Chondrocyte (in vitro differentiated cells): Measurements from ENCODE around the gene NAALADL2. TPM values are rescaled to one million over a fixed set of nuclear protein-coding genes. Genes with fewer than 3 reads are reported as not detected.

ENCODE experiments used
- DNase-seq: peaks from one replicate; pipeline ENCODE4 v3.0.0; 2021; ENCODE audit warnings: mixed read lengths, low spot score
- H3K27ac Mint-ChIP-seq: one replicate; pipeline ENCODE4 v1.8.0; 2021; ENCODE audit warnings: mild to moderate bottlenecking, moderate library complexity, mixed read lengths; ENCODE audit not compliant: unreplicated experiment
- H3K27me3 Mint-ChIP-seq: 2 replicates; pipeline ENCODE4 v1.8.0; 2021; ENCODE audit warnings: low read depth, mixed read lengths
- H3K36me3 Mint-ChIP-seq: 2 replicates; pipeline ENCODE4 v1.8.0; 2021; ENCODE audit warnings: low read depth, mixed read lengths
- H3K4me1 Mint-ChIP-seq: 2 replicates; pipeline ENCODE4 v1.8.0; 2021; ENCODE audit warnings: low read depth, mild to moderate bottlenecking, mixed read lengths
- H3K4me3 Mint-ChIP-seq: one replicate; pipeline ENCODE4 v1.8.0; 2021; ENCODE audit warnings: mild to moderate bottlenecking, moderate library complexity, mixed read lengths; ENCODE audit not compliant: unreplicated experiment
- H3K9me3 Mint-ChIP-seq: 2 replicates; pipeline ENCODE4 v1.8.0; 2021; ENCODE audit warnings: low read depth, mixed read lengths
- CTCF ChIP-seq: fragments of 200-600 bp; sonication (generic); IDR thresholded peaks from 2 replicates; pipeline ENCODE4 v1.5.0; 2021; ENCODE audit warnings: antibody characterized with exemption, mild to moderate bottlenecking, moderate library complexity
- total RNA-seq: library from RNA; stranded (reverse); gene quantifications from 3 replicates; pipeline ENCODE4 v1.2.1, GENCODE V29; 2021

The NAALADL2 gene
- total RNA-seq, 1 donor from 2014 or later, result 8.0 TPM

DNA sequence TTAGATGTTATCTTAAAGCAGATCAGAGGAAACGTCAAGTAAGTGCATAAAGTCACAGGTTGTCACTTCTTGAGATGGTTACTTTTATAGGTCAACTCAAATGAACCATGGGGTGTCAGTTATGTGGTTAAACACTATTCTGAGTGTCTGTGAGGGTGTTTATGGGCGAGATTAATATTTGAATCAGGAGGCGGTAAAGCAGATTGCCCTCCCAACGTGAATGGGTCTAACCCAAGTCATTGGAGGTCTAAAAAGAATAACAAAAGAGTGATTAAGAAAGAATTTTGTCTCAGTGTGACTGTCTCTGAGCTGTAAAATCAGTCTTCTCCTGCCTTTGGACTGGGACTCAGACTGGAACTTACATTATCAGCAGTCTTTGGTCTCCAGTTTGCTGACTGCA, 977.5 kb downstream of the NAALADL2 start:
- Mint-ChIP-seq H3K36me3 (no peaks in the 10 kb centered on the region), H3K4me1 (no peaks in the 10 kb centered on the region), H3K27me3 (no peaks in the 10 kb centered on the region), H3K27ac (no peak overlapping the region), H3K9me3 (no peaks in the 10 kb centered on the region), H3K4me3 (no peak overlapping the region)
- DNase-seq, result no peak
- TF ChIP-seq CTCF, result no peak

DNA sequence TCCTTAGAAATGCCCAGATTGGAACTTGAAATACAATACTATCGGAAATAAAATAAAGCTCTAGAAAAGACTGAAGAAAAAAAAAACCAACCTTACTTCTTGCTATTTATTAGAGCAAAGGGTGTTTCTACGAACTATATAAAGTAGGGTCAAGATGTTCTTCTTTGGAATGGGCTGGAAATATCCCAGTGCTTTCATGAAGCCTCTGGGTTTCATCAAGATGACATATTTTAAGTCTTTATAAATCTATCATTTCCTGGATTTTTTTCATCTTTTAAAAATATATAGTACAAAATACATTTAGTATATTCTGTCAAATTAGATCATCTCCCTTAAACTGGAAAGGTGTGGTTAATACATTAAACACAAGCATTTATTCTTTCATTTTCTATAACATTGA, 978.8 kb downstream of the NAALADL2 start:
- Mint-ChIP-seq H3K4me3 (no peak overlapping the region), H3K9me3 (no peaks in the 10 kb centered on the region), H3K36me3 (no peaks in the 10 kb centered on the region), H3K27ac (no peak overlapping the region), H3K27me3 (no peaks in the 10 kb centered on the region), H3K4me1 (no peaks in the 10 kb centered on the region)
- DNase-seq, result no peak
- TF ChIP-seq CTCF, result no peak

- Mint-ChIP-seq H3K36me3 (no peaks in the 10 kb centered on the region), H3K27me3 (no peaks in the 10 kb centered on the region), H3K4me3 (no peak overlapping the region), H3K9me3 (no peaks in the 10 kb centered on the region), H3K27ac (no peak overlapping the region), H3K4me1 (no peaks in the 10 kb centered on the region)
- no peak for TF ChIP-seq CTCF
- no peak for DNase-seq
Measured at GRCh38 chr3:175839366-175840005, 980.4 kb downstream of the NAALADL2 start.

DNA sequence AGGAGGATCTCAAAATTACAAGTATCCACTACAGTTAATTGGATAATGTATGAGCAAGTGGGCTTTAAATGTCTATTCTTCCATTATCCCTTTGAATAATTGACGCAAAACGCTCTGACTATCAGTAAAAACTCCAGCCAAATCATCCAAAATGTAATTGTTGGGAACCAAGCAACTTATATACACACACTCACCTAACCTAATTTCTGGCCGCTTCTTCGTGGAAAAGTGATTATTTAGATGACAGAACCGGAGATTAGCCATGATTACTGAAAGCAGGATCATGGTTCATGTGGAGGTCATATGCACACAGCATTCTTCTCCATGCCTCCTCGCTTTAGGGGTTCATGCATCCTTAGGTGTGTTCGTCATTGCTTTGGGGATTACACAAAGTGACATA, 992.4 kb downstream of the NAALADL2 start:
- no peaks in the 10 kb centered on the region for H3K36me3 Mint-ChIP-seq
- H3K9me3 Mint-ChIP-seq, result no peaks in the 10 kb centered on the region
- no peak overlapping the region for H3K27ac Mint-ChIP-seq
- no peak for DNase-seq
- H3K4me1 Mint-ChIP-seq, result no peaks in the 10 kb centered on the region
- TF ChIP-seq CTCF, result no peak
- H3K4me3 Mint-ChIP-seq, result no peak overlapping the region
- H3K27me3 Mint-ChIP-seq, result no peaks in the 10 kb centered on the region

GRCh38 chr3:175852560-175852959, 993.4 kb downstream of the NAALADL2 start:
- H3K4me3 Mint-ChIP-seq, result no peak overlapping the region
- no peak for DNase-seq
- no peaks in the 10 kb centered on the region for H3K27me3 Mint-ChIP-seq
- no peaks in the 10 kb centered on the region for H3K9me3 Mint-ChIP-seq
- no peaks in the 10 kb centered on the region for H3K36me3 Mint-ChIP-seq
- no peaks in the 10 kb centered on the region for H3K4me1 Mint-ChIP-seq
- no peak overlapping the region for H3K27ac Mint-ChIP-seq
- no peak for TF ChIP-seq CTCF
